Prostate gland (tissue), 2 donors: ENCODE data around the gene STUB1. TPM values are rescaled to one million over a fixed set of nuclear protein-coding genes. Genes with fewer than 3 reads are reported as not detected.

Experiments
- DNase-seq: peaks from one replicate; pipeline ENCODE4 v3.0.0-alpha.2; 2019; ENCODE audit warnings: low spot score
- H3K27ac ChIP-seq, 2 donors: fragments of 200-600 bp; sonication (generic); 2 replicates each; pipeline ENCODE4 v1.5.1; 2017 to 2019
- H3K27me3 ChIP-seq: fragments of 200-600 bp; sonication (generic); replicated peaks from 2 replicates; pipeline ENCODE4 v1.5.1; 2019; ENCODE audit not compliant: insufficient read depth
- H3K36me3 ChIP-seq, 2 donors: fragments of 200-600 bp; sonication (generic); 1 replicate in 1 of 2; 2 replicates in 1 of 2; pipeline versions ENCODE4 v1.5.1 to v1.8.1; 2017 to 2019
- H3K4me1 ChIP-seq: fragments of 200-600 bp; sonication (generic); replicated peaks from 2 replicates; pipeline ENCODE4 v1.5.1; 2019
- H3K4me3 ChIP-seq, 2 donors: fragments of 200-600 bp; sonication (generic); 2 replicates each; pipeline ENCODE4 v1.5.1; 2017 to 2019
- H3K9me3 ChIP-seq: fragments of 200-600 bp; sonication (generic); 2 replicates; pipeline ENCODE4 v1.5.1; 2017
- CTCF ChIP-seq, 4 experiments: fragments of 200-600 bp in 2 of 4; fragments of 450-650 bp in 2 of 4; sonication (generic) in 2 of 4; IDR thresholded peaks; 1 replicate in 3 of 4; 2 replicates in 1 of 4; pipeline ENCODE4 v1.5.1; 2016 to 2019; ENCODE audit warnings: antibody characterized with exemption in 4 of 4, mild to moderate bottlenecking in 2 of 4, moderate library complexity in 2 of 4
- POLR2A ChIP-seq: fragments of 450-650 bp; IDR thresholded peaks from one replicate; pipeline ENCODE4 v1.6.1; 2016; ENCODE audit warnings: antibody characterized with exemption, mild to moderate bottlenecking
- POLR2AphosphoS5 ChIP-seq: sonication (generic); formaldehyde crosslinking; IDR thresholded peaks from one replicate; pipeline ENCODE4 v1.6.1; 2017; ENCODE audit warnings: antibody characterized with exemption
- WGBS: methylation state at CpG from one replicate; pipeline ENCODE4 v1.1.5; 2018; 5-methylcytosine and 5-hydroxymethylcytosine counted together
- intact Hi-C: fragments of 100-400 bp; cut with DNase I; formaldehyde crosslinking; loops from one replicate; pipeline ENCODE4 v1.14.2; 2022
- total RNA-seq, 2 donors: library from RNA; depleted of rRNA; stranded (reverse); fragments of >200 nt; gene quantifications; one replicate each; pipeline ENCODE4 v1.1.0, GENCODE V29; 2016

The STUB1 gene
- total RNA-seq, 2 donors from 2014 or later: 173 to 255 TPM

GRCh38 chr16:707062-707538, 26.9 kb downstream of the STUB1 start:
- TF ChIP-seq POLR2A (no peak), POLR2AphosphoS5 (no peak), CTCF (IDR thresholded peaks at IDR 0.05) (no peak)
- Histone ChIP-seq H3K27ac (no peak overlapping the region), H3K4me1 (no peaks in the 10 kb centered on the region), H3K9me3 (no peaks in the 10 kb centered on the region), H3K36me3 (no peaks in the 10 kb centered on the region), H3K4me3 (no peak overlapping the region), H3K27me3 (peaks cover 22% of the 10 kb centered on the region)
- intact Hi-C loops: no loop called here
- DNase-seq: no peak
- WGBS: 26% methylated on average over 14 of the region's 14 CpGs

- no peak overlapping the region for H3K27ac ChIP-seq
- no peaks in the 10 kb centered on the region for H3K9me3 ChIP-seq
- H3K4me1 ChIP-seq: no peaks in the 10 kb centered on the region
- no peak for DNase-seq
- WGBS: 58% methylated on average over 3 of the region's 3 CpGs
- TF ChIP-seq POLR2AphosphoS5: no peak
- TF ChIP-seq POLR2A: no peak
- no peak for TF ChIP-seq CTCF (IDR thresholded peaks at IDR 0.05)
- H3K4me3 ChIP-seq: no peak overlapping the region
- peaks cover 22% of the 10 kb centered on the region for H3K27me3 ChIP-seq
- H3K36me3 ChIP-seq: no peaks in the 10 kb centered on the region
- intact Hi-C loops: no loop called here
Observed at GRCh38 chr16:708019-708418, 27.8 kb downstream of the STUB1 start.

GRCh38 chr16:708959-709358, 28.7 kb downstream of the STUB1 start:
- H3K27me3 ChIP-seq: peaks cover 22% of the 10 kb centered on the region
- H3K4me3 ChIP-seq: no peak overlapping the region
- H3K9me3 ChIP-seq: no peaks in the 10 kb centered on the region
- H3K36me3 ChIP-seq: no peaks in the 10 kb centered on the region
- no peaks in the 10 kb centered on the region for H3K4me1 ChIP-seq
- TF ChIP-seq CTCF (IDR thresholded peaks at IDR 0.05) (no peak), POLR2A (no peak), POLR2AphosphoS5 (no peak)
- intact Hi-C loops: no loop called here
- 85% methylated on average over 4 of the region's 4 CpGs for WGBS
- no peak overlapping the region for H3K27ac ChIP-seq
- DNase-seq: no peak

GRCh38 chr16:709566-710499, 29.6 kb downstream of the STUB1 start:
- Histone ChIP-seq H3K36me3 (no peaks in the 10 kb centered on the region), H3K4me3 (no peak overlapping the region), H3K9me3 (no peaks in the 10 kb centered on the region), H3K4me1 (peaks cover 4% of the 10 kb centered on the region), H3K27ac (no peak overlapping the region), H3K27me3 (peaks cover 16% of the 10 kb centered on the region)
- no peak for DNase-seq
- intact Hi-C loops: loop anchor here (5.0 kb wide), 2 partner anchors 77 to 342 kb away; partner anchors contain the start of genes CHTF18 and RPUSD1
- TF ChIP-seq POLR2AphosphoS5 (no peak), POLR2A (no peak), CTCF (IDR thresholded peaks at IDR 0.05) (no peak)
- 15% methylated on average over 26 of the region's 30 CpGs for WGBS
